ENCODE results near the gene PPM1E.

DNA sequence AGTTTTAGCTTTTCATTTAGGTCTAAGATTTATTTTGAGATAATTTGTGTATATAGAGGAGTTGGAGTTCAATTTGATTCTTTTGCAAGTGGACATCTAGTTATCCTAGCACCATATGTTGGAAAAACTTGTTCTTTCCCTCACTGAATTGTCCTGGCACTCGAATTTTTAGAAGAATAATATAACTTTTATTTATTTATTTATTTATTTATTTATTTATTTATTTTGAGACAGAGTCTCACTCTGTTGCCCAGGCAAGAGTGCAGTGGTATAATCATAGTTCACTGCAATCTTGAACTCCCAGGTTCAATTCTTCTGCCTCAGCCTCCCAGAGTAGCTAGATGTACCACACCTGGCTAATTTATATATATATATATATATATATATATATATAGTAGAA is 29.4 kb downstream of the PPM1E start:
- TF ChIP-seq, protein P1, sequence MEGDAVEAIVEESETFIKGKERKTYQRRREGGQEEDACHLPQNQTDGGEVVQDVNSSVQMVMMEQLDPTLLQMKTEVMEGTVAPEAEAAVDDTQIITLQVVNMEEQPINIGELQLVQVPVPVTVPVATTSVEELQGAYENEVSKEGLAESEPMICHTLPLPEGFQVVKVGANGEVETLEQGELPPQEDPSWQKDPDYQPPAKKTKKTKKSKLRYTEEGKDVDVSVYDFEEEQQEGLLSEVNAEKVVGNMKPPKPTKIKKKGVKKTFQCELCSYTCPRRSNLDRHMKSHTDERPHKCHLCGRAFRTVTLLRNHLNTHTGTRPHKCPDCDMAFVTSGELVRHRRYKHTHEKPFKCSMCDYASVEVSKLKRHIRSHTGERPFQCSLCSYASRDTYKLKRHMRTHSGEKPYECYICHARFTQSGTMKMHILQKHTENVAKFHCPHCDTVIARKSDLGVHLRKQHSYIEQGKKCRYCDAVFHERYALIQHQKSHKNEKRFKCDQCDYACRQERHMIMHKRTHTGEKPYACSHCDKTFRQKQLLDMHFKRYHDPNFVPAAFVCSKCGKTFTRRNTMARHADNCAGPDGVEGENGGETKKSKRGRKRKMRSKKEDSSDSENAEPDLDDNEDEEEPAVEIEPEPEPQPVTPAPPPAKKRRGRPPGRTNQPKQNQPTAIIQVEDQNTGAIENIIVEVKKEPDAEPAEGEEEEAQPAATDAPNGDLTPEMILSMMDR (conservative IDR thresholded peaks at IDR 0.05; ENCODE audit: low read depth, low read length): no peak
- no peak for TF ChIP-seq NFE2L2 (IDR thresholded peaks at IDR 0.05; ENCODE audit: low read depth, low read length)
- TF ChIP-seq POLR2A (IDR thresholded peaks at IDR 0.05; ENCODE audit: low read depth, low read length): no peak
- TF ChIP-seq FOS (IDR thresholded peaks at IDR 0.05; ENCODE audit: low read depth, low read length): no peak

Measured in IMR-90 (cell line).